ENCODE data around the gene MECP2.

Gene MECP2

GRCh38 chrX:154039577-154039976 lies 57.9 kb downstream of the MECP2 start:
- DNase-seq (ENCODE audit: insufficient read length, low spot score) (no peak), FAIRE-seq (no peak)

- DNase-seq (ENCODE audit: insufficient read length, low spot score) = no peak
- no peak for FAIRE-seq
Observed at GRCh38 chrX:154038656-154039055, 58.9 kb downstream of the MECP2 start.

GRCh38 chrX:154037754-154038153 lies 59.8 kb downstream of the MECP2 start:
- DNase-seq (ENCODE audit: insufficient read length, low spot score) (no peak), FAIRE-seq (no peak)

DNA sequence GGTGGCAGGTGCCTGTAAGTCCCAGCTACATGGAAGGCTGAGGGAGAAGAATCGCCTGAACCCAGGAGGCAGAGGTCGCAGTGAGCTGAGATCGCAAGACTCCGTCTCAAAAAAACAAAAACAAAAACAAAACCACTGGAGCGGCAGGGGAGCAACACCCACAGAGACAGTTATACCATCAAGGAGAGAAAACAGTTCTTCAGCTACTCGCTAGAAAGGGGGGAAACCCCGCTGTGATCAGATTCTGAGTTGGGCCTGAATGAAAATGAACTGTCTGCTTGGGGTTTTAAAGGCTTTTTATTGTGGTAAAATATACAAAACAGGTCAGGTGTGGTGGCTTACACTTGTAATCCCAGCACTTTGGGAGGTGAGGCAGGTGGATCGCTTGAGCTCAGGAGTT lies 61.0 kb downstream of the MECP2 start:
- no peak for FAIRE-seq
- DNase-seq (ENCODE audit: insufficient read length, low spot score) = no peak

GRCh38 chrX:154033848-154034247 lies 63.7 kb downstream of the MECP2 start:
- no peak for FAIRE-seq

DNA sequence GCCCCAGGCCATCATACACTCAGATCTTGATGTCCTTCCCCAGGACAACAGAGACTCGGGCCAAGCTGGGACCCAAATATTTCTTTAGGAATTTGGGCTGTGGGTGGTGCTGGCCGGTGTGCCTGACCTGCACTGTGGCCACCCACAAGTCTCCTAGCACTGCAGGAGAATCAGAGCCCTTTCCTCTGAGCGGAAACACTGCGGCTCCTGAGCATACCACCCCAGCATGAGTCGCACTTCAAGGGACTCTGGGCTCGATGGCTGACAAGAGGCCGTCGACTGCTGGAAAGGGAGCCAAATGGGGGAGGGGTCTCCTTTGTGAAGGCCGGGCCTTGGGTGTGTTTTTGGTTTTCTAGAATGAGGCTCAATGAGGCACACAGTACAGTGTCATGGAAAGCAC lies 64.9 kb downstream of the MECP2 start:
- DNase-seq (ENCODE audit: insufficient read length, low spot score) (no peak), FAIRE-seq (no peak)

More at GRCh38 chrX:154033848-154034247, 63.7 kb downstream of the MECP2 start:
- no peak for DNase-seq (ENCODE audit: insufficient read length, low spot score)

DNA sequence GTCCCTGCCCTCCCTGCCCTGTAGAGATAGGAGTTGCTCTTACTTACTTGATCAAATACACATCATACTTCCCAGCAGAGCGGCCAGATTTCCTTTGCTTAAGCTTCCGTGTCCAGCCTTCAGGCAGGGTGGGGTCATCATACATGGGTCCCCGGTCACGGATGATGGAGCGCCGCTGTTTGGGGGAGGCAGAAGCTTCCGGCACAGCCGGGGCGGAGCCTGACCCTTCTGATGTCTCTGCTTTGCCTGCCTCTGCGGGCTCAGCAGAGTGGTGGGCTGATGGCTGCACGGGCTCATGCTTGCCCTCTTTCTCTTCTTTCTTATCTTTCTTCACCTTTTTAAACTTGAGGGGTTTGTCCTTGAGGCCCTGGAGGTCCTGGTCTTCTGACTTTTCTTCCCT lies 65.4 kb downstream of the MECP2 start:
- no peak for DNase-seq (ENCODE audit: insufficient read length, low spot score)
- FAIRE-seq = no peak

- FAIRE-seq = no peak
- DNase-seq (ENCODE audit: insufficient read length, low spot score) = no peak
Observed at GRCh38 chrX:154030715-154031305, 66.7 kb downstream of the MECP2 start.

GRCh38 chrX:154030266-154030665 lies 67.3 kb downstream of the MECP2 start:
- DNase-seq (ENCODE audit: insufficient read length, low spot score) (no peak), FAIRE-seq (no peak)

DNA sequence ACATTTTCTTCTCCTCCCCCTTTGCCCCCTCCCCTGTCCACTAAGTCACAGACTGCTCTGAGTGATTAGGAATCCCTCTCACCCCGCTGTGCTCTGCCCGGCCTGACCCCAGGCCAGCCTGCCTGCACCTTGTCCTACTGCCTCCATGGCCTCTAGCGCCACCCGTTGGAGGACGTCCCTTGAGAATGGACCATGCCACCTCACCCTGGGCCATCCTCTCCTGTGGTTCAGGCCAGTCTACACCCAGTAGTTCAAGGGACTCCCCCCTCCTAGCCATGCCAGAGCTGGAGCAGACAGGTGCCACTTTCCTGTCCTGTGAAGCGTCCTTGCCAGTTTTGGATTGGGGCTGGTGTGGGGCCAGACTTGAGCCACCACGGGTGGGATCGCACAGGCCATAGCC lies 68.1 kb downstream of the MECP2 start:
- FAIRE-seq (no peak), DNase-seq (ENCODE audit: insufficient read length, low spot score) (no peak)

DNA sequence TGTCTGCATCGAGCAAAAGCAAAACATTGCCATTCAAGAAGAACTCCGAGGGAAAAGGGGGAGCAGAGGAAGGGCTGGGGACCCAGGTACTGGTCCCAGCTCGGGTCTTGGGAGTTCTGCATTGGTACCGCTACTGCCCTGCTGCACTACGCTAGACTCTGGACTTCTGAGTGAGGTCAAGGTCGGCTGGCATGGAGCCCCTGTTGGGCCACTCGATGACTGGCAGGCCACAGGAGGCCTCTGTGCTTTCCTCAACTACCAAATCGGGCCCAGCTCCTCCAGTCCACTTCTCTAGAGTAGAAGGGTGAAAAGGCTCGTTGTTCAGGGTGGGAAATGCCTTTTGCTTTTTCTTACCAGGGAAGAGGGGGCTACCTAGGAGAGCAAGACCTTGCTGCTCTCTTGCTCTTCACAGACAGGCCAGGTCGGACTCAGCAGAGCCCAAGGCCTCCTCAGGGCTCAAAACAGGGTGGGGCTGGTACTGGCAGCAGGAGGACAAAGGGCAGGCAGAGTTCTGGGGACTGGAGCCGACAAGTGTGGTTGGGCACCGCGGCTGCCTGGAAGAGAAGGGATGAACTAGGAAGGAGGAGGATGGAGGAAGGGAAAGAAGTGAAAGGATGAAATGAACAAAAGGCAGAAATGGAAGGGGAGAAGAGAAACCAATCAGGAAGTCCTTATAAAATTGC lies 68.9 kb downstream of the MECP2 start:
- no peak for DNase-seq (ENCODE audit: insufficient read length, low spot score)
- no peak for FAIRE-seq

DNA sequence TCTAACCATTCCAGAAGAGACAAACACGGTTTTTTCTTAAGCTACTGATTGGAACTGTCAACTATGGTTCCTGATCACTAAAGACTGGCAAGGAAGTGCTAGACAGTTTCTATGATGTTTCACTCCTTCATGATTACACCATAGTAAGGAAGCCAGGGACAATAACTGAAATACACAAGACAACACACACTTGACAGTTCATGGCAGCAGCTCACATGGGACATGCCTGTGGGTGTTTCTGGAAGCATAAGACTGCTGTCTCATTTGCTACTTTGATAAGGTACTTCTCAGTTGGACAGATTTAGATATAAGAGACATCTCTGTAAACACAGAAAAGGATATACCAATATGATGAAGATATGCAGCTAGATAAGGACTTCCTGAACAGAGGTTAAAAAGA lies 69.5 kb downstream of the MECP2 start:
- DNase-seq (ENCODE audit: insufficient read length, low spot score) (no peak), FAIRE-seq (no peak)

DNA sequence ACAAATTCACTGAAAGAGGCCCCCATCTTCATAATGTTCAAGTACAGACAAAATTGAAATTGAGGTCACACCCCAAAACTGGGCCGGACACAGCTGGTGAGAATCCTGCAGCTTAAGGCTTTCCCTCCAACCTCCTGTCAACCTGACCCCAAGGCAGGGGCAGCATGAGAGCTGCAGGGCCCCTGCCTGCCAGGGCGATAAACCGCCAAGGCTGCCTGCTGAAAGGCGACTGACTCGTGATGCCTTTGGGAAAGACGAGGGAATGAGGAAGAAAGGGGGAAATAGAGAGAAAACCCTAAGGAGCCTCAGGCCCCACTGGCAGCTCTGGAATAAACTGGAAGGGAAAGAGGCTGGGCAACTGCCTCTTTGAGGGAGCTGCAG lies 70.5 kb downstream of the MECP2 start:
- FAIRE-seq (no peak), DNase-seq (ENCODE audit: insufficient read length, low spot score) (no peak)

DNA sequence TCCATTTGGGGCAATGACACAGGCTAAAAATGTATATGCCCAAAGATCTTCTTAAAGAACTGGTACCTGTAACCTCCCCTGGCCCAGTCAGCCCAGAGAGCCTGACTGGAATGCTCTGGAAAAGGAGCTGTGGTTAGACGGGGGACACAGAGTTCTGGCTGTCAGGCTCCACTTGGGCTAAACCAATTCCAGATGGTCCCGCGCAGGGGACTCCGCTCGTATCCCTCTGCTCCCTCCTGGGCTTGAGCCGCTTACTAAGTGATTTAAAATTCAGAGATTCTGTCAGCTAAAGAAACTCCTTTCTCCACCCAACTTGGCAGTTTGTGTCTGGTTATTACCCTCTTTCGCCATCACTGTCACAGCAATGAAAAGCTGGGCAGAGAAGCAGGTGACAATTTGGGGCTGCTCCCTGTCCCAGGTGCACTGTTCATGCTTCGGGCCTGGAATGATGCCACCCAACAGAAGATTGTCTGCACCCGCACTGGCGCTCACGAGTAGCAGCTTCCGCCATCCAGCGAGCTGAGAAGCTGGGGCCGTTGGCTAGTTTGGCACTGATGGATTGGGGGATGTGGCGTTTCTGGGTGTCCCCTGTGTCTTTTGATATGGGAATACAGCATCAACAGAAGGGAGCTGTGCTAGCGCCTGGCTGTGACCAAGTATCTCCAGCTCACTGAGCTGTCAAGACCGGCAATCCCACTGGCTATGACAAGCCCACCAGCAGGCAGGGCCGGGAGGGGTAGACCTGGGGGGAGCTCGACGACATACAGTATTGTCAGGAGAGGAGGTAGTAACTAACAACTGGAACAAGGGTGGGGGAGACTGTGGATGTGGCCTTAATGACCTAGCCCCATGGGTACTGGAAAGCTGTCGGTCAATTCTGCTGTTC lies 71.1 kb downstream of the MECP2 start:
- no peak for FAIRE-seq

DNA sequence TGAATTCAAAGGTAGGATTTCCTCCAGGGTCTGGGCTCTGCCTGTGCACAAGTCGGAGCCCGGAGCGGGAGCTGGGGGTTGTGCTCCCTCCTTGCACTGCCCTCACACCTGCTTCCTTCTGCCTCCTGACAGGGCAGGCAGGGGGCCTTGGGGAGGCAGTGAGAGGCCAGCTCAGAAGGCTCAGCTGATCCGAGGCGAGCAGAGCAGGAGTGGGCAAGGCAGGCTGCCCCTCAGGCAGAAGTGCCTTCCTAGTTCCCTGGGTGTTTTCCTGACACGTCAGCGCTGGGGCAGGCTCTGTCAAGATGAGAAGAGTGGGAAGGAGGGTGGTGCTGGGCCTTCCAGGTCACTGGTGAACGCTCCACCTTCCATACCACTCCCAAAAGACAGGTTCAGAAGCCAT lies 72.3 kb downstream of the MECP2 start:
- no peak for DNase-seq (ENCODE audit: insufficient read length, low spot score)
- no peak for FAIRE-seq

More for the DNA sequence above, 71.1 kb downstream of the MECP2 start:
- no peak for DNase-seq (ENCODE audit: insufficient read length, low spot score)

DNA sequence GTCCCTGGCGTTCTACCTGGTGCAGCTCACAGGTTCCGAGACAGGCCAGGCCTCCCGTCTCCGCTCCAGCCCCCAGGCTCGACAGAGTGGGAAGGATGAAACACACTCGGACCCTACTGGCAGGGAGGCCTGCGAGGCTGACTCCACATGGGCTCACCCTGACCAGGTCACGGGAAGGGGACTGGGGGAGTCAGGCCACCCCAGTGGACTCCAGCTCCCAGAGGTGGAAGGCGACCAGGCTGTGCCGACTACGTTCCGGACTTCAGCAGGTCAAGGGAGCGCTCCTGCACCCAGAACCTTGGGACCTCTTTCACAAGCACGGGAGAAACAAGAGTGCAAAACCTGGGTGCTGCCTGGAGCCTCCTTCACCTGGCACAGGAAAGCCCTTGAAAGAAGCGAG lies 73.2 kb downstream of the MECP2 start:
- DNase-seq (ENCODE audit: insufficient read length, low spot score) = no peak
- no peak for FAIRE-seq

DNA sequence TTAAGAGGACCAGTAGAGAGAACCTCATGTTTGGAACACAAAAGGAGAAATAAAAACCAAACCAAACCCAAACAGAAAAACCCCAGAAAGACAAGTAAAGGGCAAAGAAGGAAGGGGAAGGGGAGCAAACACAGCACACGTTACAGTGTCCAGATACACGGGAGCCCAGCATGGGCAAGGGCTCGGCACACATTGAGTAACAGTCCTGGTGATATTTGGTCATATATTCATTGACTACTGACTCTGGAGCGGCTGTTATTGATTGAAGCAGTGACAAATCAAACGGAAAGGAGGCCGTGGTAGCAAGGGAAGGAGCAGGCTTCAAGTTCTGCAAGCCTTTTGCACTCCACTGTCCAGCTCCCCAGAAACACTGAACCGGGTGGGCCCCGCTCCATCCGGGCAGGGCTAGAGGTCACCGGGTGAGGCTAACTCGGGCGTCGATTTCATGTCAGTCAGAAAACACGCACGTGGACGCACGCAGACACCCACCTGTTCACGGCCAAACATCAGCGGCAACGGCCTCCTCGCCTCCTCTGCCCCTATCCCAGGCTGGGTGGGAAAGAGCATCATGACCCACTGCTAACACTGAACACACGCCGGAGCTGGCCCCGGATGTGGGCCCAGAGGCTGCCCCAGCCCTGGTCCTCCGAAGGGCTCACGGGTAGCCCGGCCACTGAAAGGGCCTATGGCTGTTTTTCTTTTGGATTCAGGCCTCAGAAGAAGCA lies 74.1 kb downstream of the MECP2 start:
- no peak for DNase-seq (ENCODE audit: insufficient read length, low spot score)
- no peak for FAIRE-seq

GRCh38 chrX:154022108-154022507 lies 75.4 kb downstream of the MECP2 start:
- DNase-seq (ENCODE audit: insufficient read length, low spot score) = no peak

GRCh38 chrX:154021131-154021611 lies 76.3 kb downstream of the MECP2 start:
- FAIRE-seq (no peak), DNase-seq (ENCODE audit: insufficient read length, low spot score) (no peak)

More at GRCh38 chrX:154022108-154022507, 75.4 kb downstream of the MECP2 start:
- FAIRE-seq = no peak

- DNase-seq (ENCODE audit: insufficient read length, low spot score) (no peak), FAIRE-seq (no peak)
Observed at GRCh38 chrX:154020536-154021115, 76.9 kb downstream of the MECP2 start.

Data from HTR-8/SVneo (cell line).